ENCODE data around the gene TXNL1.

DNA sequence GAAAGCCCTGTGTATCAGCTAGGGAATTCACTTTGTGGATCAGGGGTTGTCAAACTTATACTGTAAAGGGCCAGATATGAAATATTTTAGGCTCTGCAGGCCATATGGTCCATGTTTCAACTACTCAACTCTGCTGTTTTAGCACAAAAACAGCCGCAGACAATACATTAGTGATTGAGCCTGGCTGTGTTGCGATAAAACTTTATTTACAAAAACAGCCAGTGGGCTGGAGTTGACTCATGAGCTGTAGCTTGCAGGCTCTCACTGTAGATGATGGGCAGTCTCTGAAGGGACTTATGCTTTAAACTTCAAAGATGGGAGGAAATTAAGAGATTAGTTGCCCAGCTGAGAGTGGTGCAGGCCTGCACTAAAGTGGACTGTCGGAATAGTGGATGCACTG, 45.9 kb upstream of the TXNL1 start:
- no peak for TF ChIP-seq YY1 (IDR thresholded peaks at IDR 0.05; ENCODE audit: insufficient read depth, insufficient read length)
- no peak for TF ChIP-seq ZNF274 (IDR thresholded peaks at IDR 0.05; ENCODE audit: low read depth, low read length)
- TF ChIP-seq SUZ12 (IDR thresholded peaks at IDR 0.05; ENCODE audit: extremely low read depth, insufficient read depth, insufficient read length), result no peak
